ENCODE results near the gene SEZ6.

DNA sequence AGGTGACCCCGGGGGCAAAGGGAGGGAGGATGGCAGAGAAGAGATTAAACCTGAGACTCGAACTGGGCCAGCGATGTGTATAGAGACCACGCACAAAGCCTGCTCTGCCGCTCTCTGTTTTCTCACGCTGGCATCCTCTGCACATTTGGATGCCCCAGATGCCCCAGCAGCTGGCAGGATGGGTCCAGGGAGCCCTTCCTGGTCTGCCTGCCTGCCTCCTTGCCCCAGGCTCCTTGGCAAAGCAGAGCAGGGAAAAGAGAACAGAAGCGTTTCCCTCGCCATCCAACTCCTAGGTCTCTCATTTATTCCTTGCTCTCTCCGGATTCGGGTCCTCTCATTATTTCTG, 31.9 kb upstream of the SEZ6 start:
- TF ChIP-seq, protein P1, sequence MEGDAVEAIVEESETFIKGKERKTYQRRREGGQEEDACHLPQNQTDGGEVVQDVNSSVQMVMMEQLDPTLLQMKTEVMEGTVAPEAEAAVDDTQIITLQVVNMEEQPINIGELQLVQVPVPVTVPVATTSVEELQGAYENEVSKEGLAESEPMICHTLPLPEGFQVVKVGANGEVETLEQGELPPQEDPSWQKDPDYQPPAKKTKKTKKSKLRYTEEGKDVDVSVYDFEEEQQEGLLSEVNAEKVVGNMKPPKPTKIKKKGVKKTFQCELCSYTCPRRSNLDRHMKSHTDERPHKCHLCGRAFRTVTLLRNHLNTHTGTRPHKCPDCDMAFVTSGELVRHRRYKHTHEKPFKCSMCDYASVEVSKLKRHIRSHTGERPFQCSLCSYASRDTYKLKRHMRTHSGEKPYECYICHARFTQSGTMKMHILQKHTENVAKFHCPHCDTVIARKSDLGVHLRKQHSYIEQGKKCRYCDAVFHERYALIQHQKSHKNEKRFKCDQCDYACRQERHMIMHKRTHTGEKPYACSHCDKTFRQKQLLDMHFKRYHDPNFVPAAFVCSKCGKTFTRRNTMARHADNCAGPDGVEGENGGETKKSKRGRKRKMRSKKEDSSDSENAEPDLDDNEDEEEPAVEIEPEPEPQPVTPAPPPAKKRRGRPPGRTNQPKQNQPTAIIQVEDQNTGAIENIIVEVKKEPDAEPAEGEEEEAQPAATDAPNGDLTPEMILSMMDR (IDR thresholded peaks at IDR 0.05) = no peak
- TF ChIP-seq EZH2 (IDR thresholded peaks at IDR 0.05; ENCODE audit: borderline replicate concordance, insufficient read depth, low read depth, low read length, poor library complexity, severe bottlenecking) = no peak
